HG03060 (cell line): ENCODE results near the gene CHST1.
A peak's percentile ranks its signal among the peaks of the same experiment; 100 is the strongest.

Source experiments
- ATAC-seq: cut with Tn5 transposase; IDR thresholded peaks from one replicate; pipeline ENCODE4 v1.9.1; 2021; ENCODE audit warnings: low read depth, moderate number of reproducible peaks; ENCODE audit not compliant: unreplicated experiment

The CHST1 gene

GRCh38 chr11:45665206-45665932 is at the start of gene CHST1:
CHST1 (minus strand) TSS chr11:45665622; CDS start chr11:45650923, 14,699 bp downstream.
- no peak for ATAC-seq

DNA sequence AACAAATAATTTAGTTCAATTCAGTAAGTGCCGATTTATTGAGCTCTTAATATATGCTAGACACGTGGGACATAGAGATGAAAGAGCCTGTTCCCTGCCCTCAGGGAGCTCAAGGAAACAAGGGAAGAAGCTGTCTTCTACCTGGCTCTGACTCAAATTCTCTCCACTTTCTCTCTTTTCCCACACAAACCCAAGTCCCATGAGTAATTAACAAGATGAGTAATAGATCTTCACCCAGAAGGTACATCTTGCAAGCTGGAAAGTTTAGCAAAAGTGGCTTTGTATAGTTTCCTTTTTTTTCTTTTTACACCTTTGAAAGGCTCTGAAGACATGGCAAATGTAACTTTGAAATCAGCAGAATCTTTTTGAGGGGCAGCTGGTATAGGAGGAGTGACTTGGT is 48.2 kb upstream of the CHST1 start:
- no peak for ATAC-seq

- ATAC-seq: no peak
These were observed 45.1 kb upstream of the CHST1 start for GRCh38 chr11:45710561-45710960.

- no peak for ATAC-seq
These were observed 43.7 kb upstream of the CHST1 start for GRCh38 chr11:45708887-45709663.

DNA sequence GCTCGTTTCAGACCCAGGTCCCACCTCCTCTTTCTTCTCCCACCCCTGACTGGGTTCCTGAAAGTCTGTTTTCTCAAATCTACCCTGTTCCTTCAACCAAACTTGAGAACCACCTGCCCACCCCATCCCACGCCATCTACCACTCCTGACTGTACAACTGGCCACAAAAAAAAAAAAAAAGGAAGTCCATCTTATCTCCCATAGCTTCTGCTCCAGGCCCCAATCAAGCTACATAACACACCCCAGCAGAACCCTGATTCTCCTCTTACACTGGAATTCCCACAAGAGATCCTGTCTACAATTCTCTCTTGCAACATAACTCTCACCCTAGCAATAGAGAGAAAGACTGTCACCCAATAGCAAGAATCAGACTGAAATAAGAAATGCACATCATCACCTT is 39.2 kb upstream of the CHST1 start:
- no peak for ATAC-seq

DNA sequence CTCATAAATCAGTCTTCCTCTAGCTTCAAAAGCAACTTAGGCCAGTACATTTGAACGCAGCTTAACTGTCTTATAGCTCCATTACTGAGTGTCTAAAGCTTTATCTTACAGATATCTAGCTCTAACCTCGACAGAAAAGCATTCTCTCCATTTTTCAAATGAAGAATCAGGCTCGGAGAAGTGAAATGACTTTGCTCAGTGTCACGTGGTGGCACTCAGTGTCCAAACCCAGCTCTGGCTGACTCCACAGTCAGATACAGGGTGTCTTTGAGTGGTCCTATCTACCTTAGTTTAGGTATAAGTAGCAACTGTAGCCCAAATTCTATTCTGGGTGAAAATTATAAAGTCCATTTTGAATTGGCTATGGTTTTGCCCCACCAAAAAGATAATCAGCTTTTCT is 38.7 kb upstream of the CHST1 start:
- no peak for ATAC-seq

GRCh38 chr11:45702511-45702910 is 37.1 kb upstream of the CHST1 start:
- ATAC-seq: no peak

DNA sequence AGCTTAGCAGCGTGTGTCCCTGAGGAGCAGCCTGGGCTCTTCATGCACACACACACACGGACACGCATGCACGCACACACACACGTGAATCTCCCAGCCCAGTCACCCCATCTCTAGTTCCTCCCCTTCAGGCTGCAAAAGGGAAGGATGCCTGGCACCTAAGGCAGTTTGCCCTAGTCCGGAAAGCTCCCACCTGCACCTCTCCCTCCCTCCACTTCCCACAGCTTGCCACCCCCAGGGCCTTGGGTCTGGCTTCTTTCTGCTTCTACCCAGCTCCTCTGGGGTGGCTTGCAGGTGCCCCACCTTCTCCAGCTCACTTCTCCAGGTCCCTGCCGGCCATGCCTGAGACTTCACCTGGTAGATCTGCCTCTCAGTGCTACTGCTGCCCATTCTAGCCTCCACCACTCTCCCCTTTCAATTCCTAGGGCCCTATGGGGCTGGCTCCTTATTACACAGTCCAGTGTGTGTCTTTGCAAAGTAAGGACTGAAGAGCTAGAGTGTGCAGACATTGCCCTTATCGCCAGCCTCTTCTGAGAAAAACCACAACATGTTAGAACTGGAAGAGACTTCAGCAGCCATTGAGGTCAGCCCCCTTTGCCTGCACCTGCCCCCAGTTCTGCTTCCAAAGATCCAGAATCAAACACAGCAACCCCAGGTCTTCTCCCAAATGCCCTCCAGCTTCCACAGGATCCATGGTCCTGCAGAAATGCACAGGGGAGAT is 33.5 kb upstream of the CHST1 start:
- ATAC-seq: no peak

DNA sequence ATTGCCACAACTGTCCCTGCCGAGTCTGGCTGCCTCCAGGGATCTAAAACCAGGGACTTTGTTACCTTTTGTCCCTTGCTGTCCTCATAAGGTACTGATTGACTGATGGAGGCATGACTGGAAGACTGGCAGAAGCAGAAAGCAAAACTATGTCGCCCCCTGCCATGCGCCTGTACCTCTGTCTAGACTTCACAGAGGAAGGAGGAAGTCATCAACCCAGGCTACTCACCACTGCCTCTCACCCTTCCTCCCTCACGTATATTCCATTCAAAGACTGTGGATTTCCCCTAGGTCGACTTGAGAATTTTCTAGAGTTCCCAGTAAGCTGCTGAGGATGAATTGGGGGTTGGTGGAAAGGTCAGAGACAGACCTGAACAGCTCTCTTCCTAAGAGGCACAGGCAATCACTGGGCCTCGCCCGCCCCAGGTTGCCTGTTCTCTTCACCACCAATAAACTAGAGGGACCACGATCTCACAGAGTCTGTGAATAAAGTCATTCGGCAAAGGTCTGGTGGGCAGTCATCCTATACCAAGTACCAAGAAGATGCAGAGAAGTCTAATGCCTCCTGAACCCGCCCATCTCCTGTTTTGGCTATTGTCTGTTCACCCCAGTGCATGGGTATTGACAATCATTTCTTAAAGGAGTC is 27.5 kb upstream of the CHST1 start:
- no peak for ATAC-seq

DNA sequence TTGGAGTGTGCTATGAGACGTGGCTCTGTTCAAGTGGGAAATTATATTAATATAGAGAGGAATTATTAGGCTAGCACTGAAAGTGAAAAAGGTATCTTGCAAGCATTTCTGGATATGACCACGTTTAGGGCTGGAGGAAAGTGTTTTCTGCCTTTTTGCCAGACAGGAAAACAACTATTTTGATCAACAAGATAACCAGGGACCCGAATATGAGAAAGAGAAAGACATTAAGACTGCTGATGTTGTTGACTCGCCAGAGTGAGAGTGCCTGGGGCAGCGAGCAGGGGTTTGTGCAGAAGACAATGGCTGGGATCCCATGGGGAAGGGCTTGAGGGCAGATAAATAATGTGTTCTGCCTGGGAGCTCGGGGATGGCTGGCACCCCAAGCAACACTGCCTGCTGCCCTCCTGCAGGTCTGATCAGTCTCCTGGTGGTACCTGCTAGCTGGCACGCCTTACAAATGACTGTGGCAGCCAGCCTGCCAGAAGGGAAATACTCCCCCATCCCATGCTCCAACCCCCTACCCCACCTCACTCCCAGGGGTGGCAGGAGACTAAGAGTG is 23.1 kb upstream of the CHST1 start:
- ATAC-seq: no peak

DNA sequence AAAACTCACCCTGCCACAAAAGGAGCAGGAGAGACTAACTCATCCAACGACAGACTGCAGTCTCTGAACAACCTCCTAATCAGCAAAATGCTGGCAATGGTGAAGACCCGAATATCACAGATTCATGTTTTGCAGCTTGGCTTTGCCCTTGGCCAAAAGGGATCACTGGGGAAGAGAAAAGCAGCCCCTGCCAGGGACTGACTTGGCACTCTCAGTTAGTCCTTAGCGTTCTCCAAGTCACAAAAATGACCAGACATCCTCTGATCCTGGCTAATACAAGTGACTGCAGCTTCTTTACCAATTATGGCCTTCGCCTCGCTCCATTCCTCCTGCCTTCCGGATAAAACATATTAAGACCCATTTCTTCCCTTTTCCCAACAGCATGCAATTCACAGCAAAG is 22.4 kb upstream of the CHST1 start:
- ATAC-seq: no peak

DNA sequence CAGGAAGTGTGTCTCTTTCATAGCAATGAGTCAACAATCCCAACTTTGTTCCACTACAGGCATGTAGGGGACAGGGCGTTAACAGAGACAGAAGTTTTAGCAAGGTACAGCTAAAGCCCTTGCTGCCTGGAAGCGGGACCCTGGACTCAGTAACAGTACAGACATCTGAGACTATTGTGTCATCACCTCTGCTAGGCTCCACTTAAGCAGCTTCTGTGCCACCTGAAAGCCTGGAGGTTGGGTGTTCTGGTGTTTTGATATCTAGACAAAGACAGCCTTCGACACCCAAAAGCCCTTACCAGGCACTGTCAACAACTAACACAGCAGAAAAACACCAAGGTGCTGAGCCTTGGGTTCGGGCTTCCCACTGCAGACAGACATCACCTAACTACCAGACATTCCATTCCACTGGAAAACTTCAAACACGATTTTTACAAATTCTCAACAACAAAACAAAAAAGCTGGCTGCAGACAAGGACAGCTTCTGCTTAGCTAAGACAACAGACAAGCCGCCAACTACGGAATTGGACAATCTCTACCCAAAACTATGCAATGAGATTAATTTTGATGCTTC is 20.6 kb upstream of the CHST1 start:
- no peak for ATAC-seq

DNA sequence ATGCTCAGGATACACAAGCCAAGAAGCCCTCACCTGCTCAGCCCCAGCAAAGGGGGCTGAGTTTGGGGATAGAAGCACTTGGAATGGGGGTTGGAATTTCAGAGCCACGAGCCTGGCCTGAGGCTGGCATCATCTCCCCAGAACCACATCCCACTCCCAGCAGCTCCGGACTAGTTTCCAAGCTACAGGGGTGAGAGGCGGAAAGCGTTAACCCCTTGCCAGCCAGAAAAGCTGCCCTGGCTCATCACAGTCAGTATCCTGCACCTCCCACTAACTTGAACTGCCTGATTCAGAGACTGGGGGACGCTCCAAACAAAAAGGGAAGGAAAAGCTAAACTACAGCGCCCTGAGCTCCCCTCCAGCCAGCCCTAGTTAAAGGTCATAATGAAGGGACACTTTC is 19.0 kb upstream of the CHST1 start:
- ATAC-seq: no peak

GRCh38 chr11:45683271-45684058 is 18.0 kb upstream of the CHST1 start:
- ATAC-seq: no peak

- no peak for ATAC-seq
These were observed 14.4 kb upstream of the CHST1 start for GRCh38 chr11:45679806-45680205.

- no peak for ATAC-seq
These were observed 13.6 kb upstream of the CHST1 start for GRCh38 chr11:45678976-45679375.

DNA sequence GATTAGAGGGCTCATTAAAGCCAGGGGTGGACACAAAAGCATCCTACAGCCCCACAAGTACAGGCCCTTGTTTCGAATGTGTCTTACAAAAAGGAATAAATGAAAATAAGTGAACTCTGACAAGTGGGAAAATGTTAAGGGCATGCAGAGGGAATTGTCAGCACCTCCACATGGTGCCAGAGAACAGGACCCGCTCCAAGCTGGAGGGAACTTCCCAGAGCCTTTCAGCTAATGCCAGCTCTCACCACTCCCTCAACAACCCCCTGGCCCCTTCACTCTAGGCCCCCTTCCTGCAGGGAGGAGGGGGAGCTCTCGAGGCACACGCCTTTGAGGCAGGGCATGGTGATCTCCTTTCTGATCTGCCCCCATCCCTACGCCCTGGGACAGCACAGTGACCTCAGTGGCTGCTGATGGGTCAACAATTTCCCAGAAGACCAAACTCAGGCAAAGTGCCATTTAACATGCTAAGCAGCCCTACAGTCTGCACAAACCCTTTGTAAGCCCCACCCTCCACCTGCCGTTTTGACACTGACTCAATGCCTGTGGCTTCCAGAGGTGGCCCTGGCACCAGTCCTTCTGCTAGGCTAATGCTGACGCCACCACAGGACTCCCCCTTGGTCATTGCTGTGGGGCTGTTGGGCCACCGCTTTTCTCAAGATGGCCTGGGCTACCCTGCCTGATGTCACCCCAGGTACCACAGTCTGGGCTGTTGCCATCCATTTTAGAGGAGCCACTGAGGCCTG is 12.5 kb upstream of the CHST1 start:
- ATAC-seq: no peak

DNA sequence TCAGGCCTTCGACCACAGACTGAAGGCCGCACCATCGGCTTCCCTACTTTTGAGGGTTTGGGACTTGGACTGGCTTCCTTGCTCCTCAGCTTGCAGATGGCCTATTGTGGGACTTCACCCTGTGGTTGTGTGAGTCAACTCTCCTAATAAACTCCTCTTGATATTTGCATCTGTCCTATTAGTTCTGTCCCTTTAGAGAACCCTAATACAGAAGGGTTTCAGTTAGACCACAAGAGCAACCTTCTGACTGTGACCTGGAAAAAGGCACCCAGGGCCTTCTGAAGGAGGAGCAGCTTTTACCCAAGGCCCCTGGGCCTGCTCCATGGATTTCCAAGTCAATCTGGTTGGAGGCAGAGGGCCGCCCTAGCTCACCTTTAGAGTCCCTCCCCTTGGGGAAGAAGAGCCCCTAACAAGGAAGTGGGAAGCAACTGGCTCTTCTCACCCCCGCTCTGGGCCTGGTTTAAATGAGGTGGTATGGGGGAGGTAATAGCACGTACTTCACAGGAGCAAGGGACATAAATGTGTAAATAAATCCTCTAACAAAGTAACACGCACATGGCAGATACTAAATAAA is 11.2 kb upstream of the CHST1 start:
- peak; percentile 87 for ATAC-seq
